HepG2 (cell line): ENCODE measurements around the gene SEC16A. TPM values are rescaled to one million over a fixed set of nuclear protein-coding genes. Genes with fewer than 3 reads are reported as not detected.
A peak's percentile ranks its signal among the peaks of the same experiment; 100 is the strongest.

Experiments
- ATRX ChIP-seq: sonication (generic); formaldehyde crosslinking; IDR thresholded peaks from 2 replicates; pipeline ENCODE4 v1.4.0; 2020; ENCODE audit warnings: missing genetic modification reagents, borderline replicate concordance
- ELF3 ChIP-seq: IDR thresholded peaks from 2 replicates; pipeline ENCODE4 v1.6.1; 2016; ENCODE audit warnings: missing genetic modification reagents, missing compliant biosample characterization
- HNRNPK ChIP-seq: fragments of 200-400 bp; formaldehyde crosslinking; IDR thresholded peaks from 2 replicates; pipeline ENCODE4 v1.6.1; 2018; ENCODE audit warnings: low read length, low read depth, moderate library complexity, mild to moderate bottlenecking; ENCODE audit not compliant: poor library complexity, severe bottlenecking
- HOXD1 ChIP-seq: sonication (generic); formaldehyde crosslinking; IDR thresholded peaks from 2 replicates; pipeline ENCODE4 v1.5.0; 2020; ENCODE audit warnings: missing genetic modification reagents
- KDM6A ChIP-seq: IDR thresholded peaks from 2 replicates; pipeline ENCODE4 v1.6.1; 2016; ENCODE audit warnings: low read depth
- MAFK ChIP-seq, 2 experiments: IDR thresholded peaks in 1 of 2; conservative IDR thresholded peaks in 1 of 2; 2 replicates each; pipeline ENCODE4 v1.6.1; 2011; ENCODE audit warnings: improper control_type of control experiment in 2 of 2, low read length in 2 of 2
- MAZ ChIP-seq, 2 experiments: sonication (generic) in 1 of 2; formaldehyde crosslinking in 1 of 2; IDR thresholded peaks; 2 replicates each; pipeline versions ENCODE4 v1.5.0 to v1.6.1; 2012 to 2020; ENCODE audit warnings: low read depth in 2 of 2, mild to moderate bottlenecking in 2 of 2, borderline replicate concordance in 1 of 2, improper control_type of control experiment in 1 of 2, low read length in 1 of 2, missing genetic modification reagents in 1 of 2, moderate library complexity in 1 of 2
- NFYB ChIP-seq: sonication (generic); formaldehyde crosslinking; IDR thresholded peaks from 2 replicates; pipeline ENCODE4 v1.4.0; 2020; ENCODE audit warnings: missing genetic modification reagents
- NONO ChIP-seq, 2 experiments: fragments of 450-650 bp in 1 of 2; sonication (generic) in 1 of 2; formaldehyde crosslinking in 1 of 2; IDR thresholded peaks in 1 of 2; conservative IDR thresholded peaks in 1 of 2; 2 replicates each; pipeline versions ENCODE4 v1.6.1 to v1.8.0; 2017 to 2022; ENCODE audit warnings: mild to moderate bottlenecking in 1 of 2, missing genetic modification reagents in 1 of 2, moderate library complexity in 1 of 2
- NR2F6 ChIP-seq, 2 experiments: IDR thresholded peaks; 2 replicates each; pipeline ENCODE4 v1.6.1; 2016; ENCODE audit warnings: antibody characterized with exemption in 1 of 2, mild to moderate bottlenecking in 1 of 2
- NR3C1 ChIP-seq: sonication (generic); formaldehyde crosslinking; IDR thresholded peaks from 2 replicates; pipeline ENCODE4 v1.4.0; 2020; ENCODE audit warnings: missing genetic modification reagents
- RBFOX2 ChIP-seq: fragments of 200-400 bp; formaldehyde crosslinking; IDR thresholded peaks from 2 replicates; pipeline ENCODE4 v1.6.1; 2017; ENCODE audit warnings: low read depth, mild to moderate bottlenecking, low read length
- SATB2 ChIP-seq: sonication (generic); formaldehyde crosslinking; IDR thresholded peaks from 2 replicates; pipeline ENCODE4 v1.5.0; 2020; ENCODE audit warnings: missing genetic modification reagents
- SNAPC2 ChIP-seq: sonication (generic); formaldehyde crosslinking; IDR thresholded peaks from 2 replicates; pipeline ENCODE4 v1.8.1; 2022; ENCODE audit warnings: mild to moderate bottlenecking, missing genetic modification reagents
- YY1 ChIP-seq: IDR thresholded peaks from 2 replicates; pipeline ENCODE4 v1.6.1; 2011; ENCODE audit warnings: low read length, low read depth, moderate library complexity, mild to moderate bottlenecking; ENCODE audit not compliant: insufficient read depth, insufficient replicate concordance
- ZNF263 ChIP-seq: sonication (generic); formaldehyde crosslinking; IDR thresholded peaks from 2 replicates; pipeline ENCODE4 v1.4.0; 2020; ENCODE audit warnings: missing genetic modification reagents
- ZNF564 ChIP-seq: sonication (generic); formaldehyde crosslinking; IDR thresholded peaks from 2 replicates; pipeline ENCODE4 v1.8.1; 2023; ENCODE audit warnings: mild to moderate bottlenecking, missing genetic modification reagents
- ZNF629 ChIP-seq: sonication (generic); formaldehyde crosslinking; conservative IDR thresholded peaks from 2 replicates; pipeline ENCODE4 v1.5.0; 2020; ENCODE audit warnings: missing genetic modification reagents
- ZNF710 ChIP-seq: sonication (generic); formaldehyde crosslinking; IDR thresholded peaks from 2 replicates; pipeline ENCODE4 v1.5.0; 2020; ENCODE audit warnings: mild to moderate bottlenecking, missing genetic modification reagents, borderline replicate concordance
- ZNF883 ChIP-seq: sonication (generic); formaldehyde crosslinking; IDR thresholded peaks from 2 replicates; pipeline ENCODE4 v1.5.1; 2020; ENCODE audit warnings: mild to moderate bottlenecking, missing genetic modification reagents; ENCODE audit errors: not compliant biosample characterization
- ZSCAN31 ChIP-seq: sonication (generic); formaldehyde crosslinking; IDR thresholded peaks from 2 replicates; pipeline ENCODE4 v1.5.0; 2020; ENCODE audit warnings: low read depth, mild to moderate bottlenecking, missing genetic modification reagents
- polyA plus RNA-seq, 8 experiments: library from polyadenylated mRNA; depleted of rRNA in 3 of 8; stranded (reverse) in 7 of 8; unstranded in 1 of 8; fragments of >200 nt; fragmentation: Illumina TruSeq in 4 of 8; extraction: Trizol in 4 of 8; gene quantifications; 2 replicates each; pipeline versions ENCODE4 v1.2.1 to v1.2.3, GENCODE V29; 2011 to 2016; ENCODE audit warnings: low read depth in 4 of 8, missing spikeins in 1 of 8, mixed read lengths in 1 of 8; ENCODE audit not compliant: insufficient read depth in 1 of 8
- total RNA-seq, 5 experiments: library from RNA; depleted of rRNA; stranded (reverse); fragments of >200 nt; fragmentation: Illumina TruSeq; extraction: Trizol; gene quantifications; 2 replicates each; pipeline ENCODE4 v1.2.3, GENCODE V29; 2016; ENCODE audit warnings: low read depth in 1 of 5
- TF ChIP-seq, protein P1 (sequence below): sonication (generic); formaldehyde crosslinking; IDR thresholded peaks from 2 replicates; pipeline ENCODE4 v1.4.0; 2020; ENCODE audit warnings: missing genetic modification reagents
- TF ChIP-seq, protein P2 (sequence below): sonication (generic); formaldehyde crosslinking; IDR thresholded peaks from 2 replicates; pipeline ENCODE4 v1.4.0; 2020; ENCODE audit warnings: missing genetic modification reagents

Gene SEC16A
- total and polyA plus RNA-seq, 2 of the 13 experiments (the other 11 are each of a cell fraction or from before 2014, with no cell fraction given): 15.9 to 18.9 TPM

GRCh38 chr9:136482793-136483588 lies at the start of gene SEC16A (continued):
- TF ChIP-seq NR3C1 (CRISPR knock-in tag) (no peak), KDM6A (no peak), ZNF629 (CRISPR knock-in tag) (no peak), MAZ (IDR thresholded peaks at IDR 0.05; ENCODE audit: borderline replicate concordance, low read depth, low read length) (peak; percentile 62; the same call in 1 of the 2 replicates), MAZ (CRISPR knock-in tag; IDR thresholded peaks at IDR 0.05; ENCODE audit: low read depth) (peak; percentile 76), NONO (IDR thresholded peaks at IDR 0.05) (no peak), NONO (CRISPR knock-in tag; conservative IDR thresholded peaks at IDR 0.05) (peak; percentile 76), ATRX (CRISPR knock-in tag) (no peak), HOXD1 (CRISPR knock-in tag) (no peak), ELF3 (CRISPR knock-in tag) (peak; percentile 54; the same call in 1 of the 2 replicates), ZNF263 (CRISPR knock-in tag) (0 out of 2 replicates have a peak, but pooled peaks have one; percentile 22), SATB2 (no peak), HNRNPK (peak; percentile 96), ZNF883 (CRISPR knock-in tag) (no peak), NR2F6 (IDR thresholded peaks at IDR 0.05) (no peak), NR2F6 (CRISPR knock-in tag; IDR thresholded peaks at IDR 0.05) (no peak), ZNF710 (0 out of 2 replicates have a peak, but pooled peaks have one; percentile 34), NFYB (CRISPR knock-in tag) (peak; percentile 44), ZSCAN31 (CRISPR knock-in tag) (peak; percentile 58; the same call in 1 of the 2 replicates), RBFOX2 (peak; percentile 85), ZNF564 (0 out of 2 replicates have a peak, but pooled peaks have one; percentile 35), SNAPC2 (CRISPR knock-in tag) (no peak), YY1 (peak; percentile 96), MAFK (conservative IDR thresholded peaks at IDR 0.05 in 1 of 2, IDR thresholded peaks at IDR 0.05 in 1 of 2; ENCODE audit: low read length in 2 of 2) (no peak)
- TF ChIP-seq, protein P1, sequence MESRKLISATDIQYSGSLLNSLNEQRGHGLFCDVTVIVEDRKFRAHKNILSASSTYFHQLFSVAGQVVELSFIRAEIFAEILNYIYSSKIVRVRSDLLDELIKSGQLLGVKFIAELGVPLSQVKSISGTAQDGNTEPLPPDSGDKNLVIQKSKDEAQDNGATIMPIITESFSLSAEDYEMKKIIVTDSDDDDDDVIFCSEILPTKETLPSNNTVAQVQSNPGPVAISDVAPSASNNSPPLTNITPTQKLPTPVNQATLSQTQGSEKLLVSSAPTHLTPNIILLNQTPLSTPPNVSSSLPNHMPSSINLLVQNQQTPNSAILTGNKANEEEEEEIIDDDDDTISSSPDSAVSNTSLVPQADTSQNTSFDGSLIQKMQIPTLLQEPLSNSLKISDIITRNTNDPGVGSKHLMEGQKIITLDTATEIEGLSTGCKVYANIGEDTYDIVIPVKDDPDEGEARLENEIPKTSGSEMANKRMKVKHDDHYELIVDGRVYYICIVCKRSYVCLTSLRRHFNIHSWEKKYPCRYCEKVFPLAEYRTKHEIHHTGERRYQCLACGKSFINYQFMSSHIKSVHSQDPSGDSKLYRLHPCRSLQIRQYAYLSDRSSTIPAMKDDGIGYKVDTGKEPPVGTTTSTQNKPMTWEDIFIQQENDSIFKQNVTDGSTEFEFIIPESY (CRISPR knock-in tag): no peak
- TF ChIP-seq, protein P2, sequence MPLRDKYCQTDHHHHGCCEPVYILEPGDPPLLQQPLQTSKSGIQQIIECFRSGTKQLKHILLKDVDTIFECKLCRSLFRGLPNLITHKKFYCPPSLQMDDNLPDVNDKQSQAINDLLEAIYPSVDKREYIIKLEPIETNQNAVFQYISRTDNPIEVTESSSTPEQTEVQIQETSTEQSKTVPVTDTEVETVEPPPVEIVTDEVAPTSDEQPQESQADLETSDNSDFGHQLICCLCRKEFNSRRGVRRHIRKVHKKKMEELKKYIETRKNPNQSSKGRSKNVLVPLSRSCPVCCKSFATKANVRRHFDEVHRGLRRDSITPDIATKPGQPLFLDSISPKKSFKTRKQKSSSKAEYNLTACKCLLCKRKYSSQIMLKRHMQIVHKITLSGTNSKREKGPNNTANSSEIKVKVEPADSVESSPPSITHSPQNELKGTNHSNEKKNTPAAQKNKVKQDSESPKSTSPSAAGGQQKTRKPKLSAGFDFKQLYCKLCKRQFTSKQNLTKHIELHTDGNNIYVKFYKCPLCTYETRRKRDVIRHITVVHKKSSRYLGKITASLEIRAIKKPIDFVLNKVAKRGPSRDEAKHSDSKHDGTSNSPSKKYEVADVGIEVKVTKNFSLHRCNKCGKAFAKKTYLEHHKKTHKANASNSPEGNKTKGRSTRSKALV (CRISPR knock-in tag): peak; percentile 33; the same call in 1 of the 2 replicates
